ENCODE data around the gene SPARCL1. TPM values are rescaled to one million over a fixed set of nuclear protein-coding genes. Genes with fewer than 3 reads are reported as not detected.

SPARCL1 gene
- polyA plus RNA-seq, 1 donor (not counting 4 experiments of a cell fraction or from before 2014, with no cell fraction given): not detected

- Histone ChIP-seq H3K4me2 (ENCODE audit: control insufficient read depth, extremely low read depth, insufficient read depth, low read depth, low read length) (no peak overlapping the region), H3K36me3 (ENCODE audit: control insufficient read depth in 2 of 2, extremely low read depth in 1 of 2, insufficient read depth in 2 of 2, low read length in 2 of 2) (no peaks in the 10 kb centered on the region), H3K27me3 (ENCODE audit: control insufficient read depth, extremely low read depth, insufficient read depth, low read length) (no peaks in the 10 kb centered on the region), H3K9me3 (ENCODE audit: control insufficient read depth, low read depth, low read length) (no peaks in the 10 kb centered on the region), H3K4me3 (ENCODE audit: control insufficient read depth in 2 of 3, extremely low read depth in 1 of 3, insufficient read depth in 2 of 3, low read depth in 1 of 3, low read length in 3 of 3) (no peak overlapping the region), H3K27ac (ENCODE audit: control insufficient read depth, insufficient read depth, low read length) (no peak overlapping the region), H4K20me1 (ENCODE audit: control insufficient read depth, extremely low read depth, insufficient read depth, low read length) (no peaks in the 10 kb centered on the region), H3K9ac (ENCODE audit: control insufficient read depth, extremely low read depth, insufficient read depth, low read length) (no peak overlapping the region), H3K79me2 (ENCODE audit: control insufficient read depth, insufficient read depth, low read length) (no peaks in the 10 kb centered on the region), H3K9me1 (ENCODE audit: control insufficient read depth, extremely low read depth, insufficient read depth, low read length) (no peaks in the 10 kb centered on the region), H2AFZ (ENCODE audit: control insufficient read depth, low read length) (no peak overlapping the region), H3K4me1 (ENCODE audit: control insufficient read depth, extremely low read depth, insufficient read depth, low read length) (no peaks in the 10 kb centered on the region)
- FAIRE-seq (peak; percentile 75), DNase-seq (ENCODE audit: low read depth, low spot score) (no peak)
- TF ChIP-seq EZH2 (IDR thresholded peaks at IDR 0.05; ENCODE audit: low read length) (no peak), CTCF (optimal IDR thresholded peaks at IDR 0.05 in 1 of 3, IDR thresholded peaks at IDR 0.05 in 1 of 3, conservative IDR thresholded peaks at IDR 0.05 in 1 of 3; ENCODE audit: extremely low read depth in 1 of 3, insufficient read depth in 2 of 3, low read length in 3 of 3) (peak; percentile 50 to 60 (median 50))
- dilution Hi-C loops (cut with MboI; ENCODE audit: extremely low pct_ligation_motif_present, low sequenced_read_pairs): no loop called here
Measured at GRCh38 chr4:87543835-87544461, 14.8 kb upstream of the SPARCL1 start.

GRCh38 chr4:87542734-87543312, 13.6 kb upstream of the SPARCL1 start:
- H3K79me2 ChIP-seq (ENCODE audit: control insufficient read depth, insufficient read depth, low read length): no peaks in the 10 kb centered on the region
- H3K9me1 ChIP-seq (ENCODE audit: control insufficient read depth, extremely low read depth, insufficient read depth, low read length): no peaks in the 10 kb centered on the region
- no peaks in the 10 kb centered on the region for H3K27me3 ChIP-seq (ENCODE audit: control insufficient read depth, extremely low read depth, insufficient read depth, low read length)
- DNase-seq (ENCODE audit: low read depth, low spot score) (no peak), FAIRE-seq (no peak)
- no peak overlapping the region for H3K27ac ChIP-seq (ENCODE audit: control insufficient read depth, insufficient read depth, low read length)
- H3K9me3 ChIP-seq (ENCODE audit: control insufficient read depth, low read depth, low read length): no peaks in the 10 kb centered on the region
- H3K4me3 ChIP-seq (ENCODE audit: control insufficient read depth in 2 of 3, extremely low read depth in 1 of 3, insufficient read depth in 2 of 3, low read depth in 1 of 3, low read length in 3 of 3): no peak overlapping the region
- dilution Hi-C loops (cut with MboI; ENCODE audit: extremely low pct_ligation_motif_present, low sequenced_read_pairs): no loop called here
- H4K20me1 ChIP-seq (ENCODE audit: control insufficient read depth, extremely low read depth, insufficient read depth, low read length): no peaks in the 10 kb centered on the region
- H3K4me2 ChIP-seq (ENCODE audit: control insufficient read depth, extremely low read depth, insufficient read depth, low read depth, low read length): no peak overlapping the region
- TF ChIP-seq EZH2 (IDR thresholded peaks at IDR 0.05; ENCODE audit: low read length) (no peak), CTCF (optimal IDR thresholded peaks at IDR 0.05 in 1 of 3, IDR thresholded peaks at IDR 0.05 in 1 of 3, conservative IDR thresholded peaks at IDR 0.05 in 1 of 3; ENCODE audit: extremely low read depth in 1 of 3, insufficient read depth in 2 of 3, low read length in 3 of 3) (no peak)
- no peaks in the 10 kb centered on the region for H3K36me3 ChIP-seq (ENCODE audit: control insufficient read depth in 2 of 2, extremely low read depth in 1 of 2, insufficient read depth in 2 of 2, low read length in 2 of 2)
- H3K4me1 ChIP-seq (ENCODE audit: control insufficient read depth, extremely low read depth, insufficient read depth, low read length): no peaks in the 10 kb centered on the region
- H3K9ac ChIP-seq (ENCODE audit: control insufficient read depth, extremely low read depth, insufficient read depth, low read length): no peak overlapping the region
- no peak overlapping the region for H2AFZ ChIP-seq (ENCODE audit: control insufficient read depth, low read length)
